ENCODE measurements around the gene EPS15. TPM values are rescaled to one million over a fixed set of nuclear protein-coding genes. Genes with fewer than 3 reads are reported as not detected.
A peak's percentile ranks its signal among the peaks of the same experiment; 100 is the strongest.

Gene EPS15
- total RNA-seq, 1 donor from 2014 or later: 41.6 TPM

- Mint-ChIP-seq H3K9me3 (no peaks in the 10 kb centered on the region), H3K4me3 (no peak overlapping the region), H3K27ac (ENCODE audit: unreplicated experiment) (peak overlapping the region; percentile 20), H3K27me3 (ENCODE audit: low read depth) (no peaks in the 10 kb centered on the region), H3K36me3 (ENCODE audit: low read depth) (no peaks in the 10 kb centered on the region), H3K4me1 (peaks cover 5% of the 10 kb centered on the region)
- DNase-seq (ENCODE audit: low read depth, low spot score): no peak
- TF ChIP-seq, protein P1, sequence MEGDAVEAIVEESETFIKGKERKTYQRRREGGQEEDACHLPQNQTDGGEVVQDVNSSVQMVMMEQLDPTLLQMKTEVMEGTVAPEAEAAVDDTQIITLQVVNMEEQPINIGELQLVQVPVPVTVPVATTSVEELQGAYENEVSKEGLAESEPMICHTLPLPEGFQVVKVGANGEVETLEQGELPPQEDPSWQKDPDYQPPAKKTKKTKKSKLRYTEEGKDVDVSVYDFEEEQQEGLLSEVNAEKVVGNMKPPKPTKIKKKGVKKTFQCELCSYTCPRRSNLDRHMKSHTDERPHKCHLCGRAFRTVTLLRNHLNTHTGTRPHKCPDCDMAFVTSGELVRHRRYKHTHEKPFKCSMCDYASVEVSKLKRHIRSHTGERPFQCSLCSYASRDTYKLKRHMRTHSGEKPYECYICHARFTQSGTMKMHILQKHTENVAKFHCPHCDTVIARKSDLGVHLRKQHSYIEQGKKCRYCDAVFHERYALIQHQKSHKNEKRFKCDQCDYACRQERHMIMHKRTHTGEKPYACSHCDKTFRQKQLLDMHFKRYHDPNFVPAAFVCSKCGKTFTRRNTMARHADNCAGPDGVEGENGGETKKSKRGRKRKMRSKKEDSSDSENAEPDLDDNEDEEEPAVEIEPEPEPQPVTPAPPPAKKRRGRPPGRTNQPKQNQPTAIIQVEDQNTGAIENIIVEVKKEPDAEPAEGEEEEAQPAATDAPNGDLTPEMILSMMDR (conservative IDR thresholded peaks at IDR 0.05): no peak
Observed at GRCh38 chr1:51316113-51316845, 202.8 kb downstream of the EPS15 start.

DNA sequence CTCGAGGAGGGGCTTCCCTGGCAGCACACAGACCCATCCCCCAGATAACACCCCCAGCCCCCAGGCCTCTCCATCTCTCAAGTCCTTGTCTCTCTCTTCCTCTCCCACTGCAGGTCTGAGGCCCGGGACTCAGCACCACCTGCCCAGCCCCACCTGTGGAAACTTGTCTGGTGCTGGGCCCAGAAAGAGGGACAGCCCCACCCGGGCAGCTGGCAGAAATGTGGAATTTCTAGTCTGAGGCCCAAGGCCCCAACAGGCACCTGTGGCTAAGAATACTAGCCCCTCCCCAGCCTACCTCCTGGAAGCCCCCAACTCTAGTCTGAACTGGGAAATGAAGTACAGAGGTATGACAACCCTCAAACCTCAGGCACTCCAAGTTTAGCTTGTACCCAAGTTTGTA lies 204.1 kb downstream of the EPS15 start:
- Mint-ChIP-seq H3K4me1 (peaks cover 5% of the 10 kb centered on the region), H3K36me3 (ENCODE audit: low read depth) (no peaks in the 10 kb centered on the region), H3K4me3 (no peak overlapping the region), H3K9me3 (no peaks in the 10 kb centered on the region), H3K27me3 (ENCODE audit: low read depth) (no peaks in the 10 kb centered on the region), H3K27ac (ENCODE audit: unreplicated experiment) (peak overlapping the region; percentile 43)
- DNase-seq (ENCODE audit: low read depth, low spot score): no peak
- TF ChIP-seq, protein P1 (conservative IDR thresholded peaks at IDR 0.05): no peak

DNA sequence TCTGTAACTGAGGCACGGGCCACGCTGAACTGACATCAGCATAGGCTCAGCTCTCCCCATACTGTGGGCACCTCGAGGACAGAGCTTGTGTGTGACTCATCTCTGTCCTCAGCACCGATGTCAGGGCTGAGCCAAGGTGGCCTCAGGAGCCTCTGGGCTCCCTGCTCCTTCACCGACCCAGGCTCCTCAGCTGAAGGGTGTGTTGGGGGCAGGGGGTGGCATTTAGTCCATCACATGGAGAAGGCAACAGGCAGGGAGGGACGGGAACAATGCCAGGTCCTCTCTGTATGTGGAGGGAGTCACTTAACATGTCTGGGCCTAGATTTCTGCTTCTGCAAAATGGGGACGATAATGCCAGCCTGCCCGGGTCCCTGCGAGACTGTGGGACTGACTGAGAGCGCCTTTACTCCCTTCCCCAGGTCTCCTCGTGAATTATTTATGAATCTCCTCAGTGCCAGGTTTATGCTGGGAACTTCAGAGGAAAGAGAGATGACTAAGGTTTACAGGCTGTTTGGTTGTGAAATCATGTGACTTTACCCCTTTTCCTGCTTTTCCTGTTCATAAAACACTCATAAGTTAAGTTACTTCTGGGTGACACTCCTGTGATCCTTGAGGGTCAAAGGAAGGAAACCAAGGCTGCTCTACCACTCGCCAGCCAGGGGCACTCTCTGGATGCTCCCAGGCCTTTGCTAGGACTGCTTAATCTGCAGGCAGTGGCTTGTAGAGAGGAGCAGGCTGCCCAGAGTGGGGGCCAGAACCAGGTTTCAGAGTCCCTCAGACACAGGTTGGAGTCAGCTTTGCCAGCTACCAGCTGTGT lies 204.9 kb downstream of the EPS15 start:
- TF ChIP-seq, protein P1 (conservative IDR thresholded peaks at IDR 0.05): no peak
- H3K4me1 Mint-ChIP-seq: peaks cover 5% of the 10 kb centered on the region
- no peak overlapping the region for H3K4me3 Mint-ChIP-seq
- H3K9me3 Mint-ChIP-seq: no peaks in the 10 kb centered on the region
- no peak for DNase-seq (ENCODE audit: low read depth, low spot score)
- no peaks in the 10 kb centered on the region for H3K27me3 Mint-ChIP-seq (ENCODE audit: low read depth)
- H3K36me3 Mint-ChIP-seq (ENCODE audit: low read depth): no peaks in the 10 kb centered on the region
- H3K27ac Mint-ChIP-seq (ENCODE audit: unreplicated experiment): peak overlapping the region; percentile 75

GRCh38 chr1:51313268-51313852 lies 205.7 kb downstream of the EPS15 start:
- TF ChIP-seq, protein P1 (conservative IDR thresholded peaks at IDR 0.05): peak; percentile 29
- Mint-ChIP-seq H3K4me1 (peaks cover 5% of the 10 kb centered on the region), H3K9me3 (no peaks in the 10 kb centered on the region), H3K27ac (ENCODE audit: unreplicated experiment) (no peak overlapping the region), H3K4me3 (no peak overlapping the region), H3K27me3 (ENCODE audit: low read depth) (no peaks in the 10 kb centered on the region), H3K36me3 (ENCODE audit: low read depth) (no peaks in the 10 kb centered on the region)
- DNase-seq (ENCODE audit: low read depth, low spot score): no peak

DNA sequence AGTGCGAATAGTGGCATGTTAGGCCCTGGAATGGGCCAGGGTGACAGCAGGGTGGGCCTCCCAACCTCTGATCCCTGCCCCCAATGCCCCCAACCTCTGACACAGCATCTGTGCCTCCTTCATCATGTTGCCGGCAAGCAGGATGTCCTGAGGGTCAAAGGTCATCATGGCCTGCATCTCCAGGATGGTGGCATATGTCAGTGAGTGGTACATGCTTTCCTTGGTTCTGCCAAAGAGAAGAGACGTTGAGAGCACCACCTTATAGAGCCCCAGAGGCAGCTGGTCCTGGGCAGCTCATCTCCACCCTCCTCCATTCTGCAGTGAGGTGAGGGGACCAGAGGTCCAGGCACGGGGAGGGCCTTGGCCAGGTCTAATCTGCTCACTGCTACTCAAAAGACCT lies 206.3 kb downstream of the EPS15 start:
- Mint-ChIP-seq H3K27ac (ENCODE audit: unreplicated experiment) (no peak overlapping the region), H3K9me3 (no peaks in the 10 kb centered on the region), H3K4me1 (peaks cover 5% of the 10 kb centered on the region), H3K27me3 (ENCODE audit: low read depth) (no peaks in the 10 kb centered on the region), H3K36me3 (ENCODE audit: low read depth) (no peaks in the 10 kb centered on the region), H3K4me3 (no peak overlapping the region)
- no peak for DNase-seq (ENCODE audit: low read depth, low spot score)
- TF ChIP-seq, protein P1 (conservative IDR thresholded peaks at IDR 0.05): no peak

Data from neural crest cell (in vitro differentiated cells).